Testis (tissue), 3 donors: ENCODE data around the gene CTU1. TPM values are rescaled to one million over a fixed set of nuclear protein-coding genes. Genes with fewer than 3 reads are reported as not detected.

ENCODE experiments used
- DNase-seq: peaks from one replicate; pipeline ENCODE4 v3.0.0-alpha.2; 2019
- H3K27ac ChIP-seq, 2 donors: fragments of 200-600 bp; sonication (generic); one replicate each; pipeline ENCODE4 v1.5.1; 2019
- H3K27me3 ChIP-seq: fragments of 200-600 bp; sonication (generic); one replicate; pipeline ENCODE4 v1.5.1; 2019
- H3K36me3 ChIP-seq: fragments of 200-600 bp; sonication (generic); one replicate; pipeline ENCODE4 v1.5.1; 2017; ENCODE audit warnings: low read depth; ENCODE audit errors: missing control alignments
- H3K4me1 ChIP-seq: fragments of 200-600 bp; sonication (generic); one replicate; pipeline ENCODE4 v1.5.1; 2019
- H3K4me3 ChIP-seq, 2 donors: fragments of 200-600 bp; sonication (generic); one replicate each; pipeline ENCODE4 v1.5.1; 2017 to 2019
- H3K9me3 ChIP-seq: fragments of 200-600 bp; sonication (generic); one replicate; pipeline ENCODE4 v1.5.1; 2017
- CTCF ChIP-seq, 3 experiments: fragments of 450-650 bp in 2 of 3; fragments of 200-600 bp in 1 of 3; sonication (generic) in 1 of 3; IDR thresholded peaks; one replicate each; pipeline ENCODE4 v1.5.1; 2016 to 2019; ENCODE audit warnings: antibody characterized with exemption in 3 of 3, mild to moderate bottlenecking in 2 of 3, moderate library complexity in 1 of 3
- POLR2A ChIP-seq: fragments of 450-650 bp; IDR thresholded peaks from one replicate; pipeline ENCODE4 v1.6.1; 2017; ENCODE audit warnings: antibody characterized with exemption, mild to moderate bottlenecking, moderate library complexity
- WGBS, 2 donors: methylation state at CpG; one replicate each; pipeline ENCODE4 v1.1.5; 2018; 5-methylcytosine and 5-hydroxymethylcytosine counted together
- intact Hi-C: fragments of 100-400 bp; cut with DNase I; formaldehyde crosslinking; loops from one replicate; pipeline ENCODE4 v1.15.1; 2023; ENCODE audit warnings: low total_unique reads
- polyA plus RNA-seq: library from polyadenylated mRNA; stranded (reverse); fragments of 350-450 nt; fragmentation: Illumina TruSeq; extraction: RNeasy Lipid Tissue Mini Kit (QIAGEN cat#74804); gene quantifications from one replicate; pipeline ENCODE4 v1.2.3, GENCODE V29; 2014; ENCODE audit warnings: low read depth, low replicate concordance; ENCODE audit not compliant: insufficient read depth
- total RNA-seq, 2 donors: library from RNA; depleted of rRNA; stranded (reverse); fragments of >200 nt; gene quantifications; one replicate each; pipeline ENCODE4 v1.2.3, GENCODE V29; 2016

CTU1 gene
- total and polyA plus RNA-seq, 3 donors from 2014 or later = 2.0 to 23.5 (median 17.6) TPM

- intact Hi-C loops = loop anchor here (10.0 kb wide), 1 partner anchor 65 kb away; the partner anchor contains the start of gene KLK11
- H3K4me3 ChIP-seq = no peak overlapping the region
- H3K36me3 ChIP-seq = no peaks in the 10 kb centered on the region
- TF ChIP-seq CTCF (IDR thresholded peaks at IDR 0.05) = no peak
- TF ChIP-seq POLR2A = no peak
- no peaks in the 10 kb centered on the region for H3K27me3 ChIP-seq
- no peak overlapping the region for H3K27ac ChIP-seq
- 93 to 95% methylated on average over 17 of the region's 17 CpGs for WGBS, 2 donors
- no peaks in the 10 kb centered on the region for H3K9me3 ChIP-seq
- DNase-seq = no peak
- H3K4me1 ChIP-seq = no peaks in the 10 kb centered on the region
Measured at GRCh38 chr19:51089786-51090185, 18.4 kb downstream of the CTU1 start.

DNA sequence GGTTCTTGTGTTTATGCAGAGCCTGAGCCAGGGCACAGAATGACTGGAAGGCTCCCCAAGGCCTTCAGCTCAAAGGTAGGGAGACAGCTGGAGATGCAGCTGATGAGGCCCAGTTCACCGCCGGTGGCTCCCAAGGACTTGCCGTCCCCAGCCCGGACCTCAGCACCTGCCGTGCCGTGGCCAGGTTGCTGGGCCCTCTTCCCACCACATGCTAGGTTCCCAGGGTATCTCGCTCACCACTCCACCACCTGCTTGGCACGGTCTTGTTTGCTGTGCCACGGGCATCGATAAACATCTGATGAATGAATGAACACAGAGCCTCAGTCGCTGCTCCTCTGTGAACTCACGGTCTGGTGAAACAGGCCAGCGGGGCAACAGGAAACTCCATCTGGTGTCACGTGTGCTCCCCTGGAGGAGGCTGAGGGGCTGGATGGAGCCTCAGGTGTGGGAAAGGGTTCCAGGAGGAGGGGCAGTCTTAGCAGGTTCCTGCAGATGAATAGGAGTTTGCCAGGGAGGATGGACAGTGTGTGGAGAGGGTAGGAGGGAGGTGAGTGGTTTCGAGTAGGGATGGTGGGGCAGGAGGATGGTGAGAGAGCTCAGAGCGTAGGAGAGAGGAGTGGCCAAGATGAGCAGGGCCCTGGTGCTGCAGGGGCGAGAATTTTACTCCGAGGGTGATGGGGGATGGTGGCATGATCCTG is 21.9 kb downstream of the CTU1 start:
- Histone ChIP-seq H3K9me3 (no peaks in the 10 kb centered on the region), H3K27ac (no peak overlapping the region), H3K4me3 (no peak overlapping the region), H3K36me3 (no peaks in the 10 kb centered on the region), H3K4me1 (no peaks in the 10 kb centered on the region), H3K27me3 (no peaks in the 10 kb centered on the region)
- TF ChIP-seq CTCF (IDR thresholded peaks at IDR 0.05) (no peak), POLR2A (no peak)
- WGBS, 2 donors = 85 to 95% methylated on average over 18 of the region's 18 CpGs
- DNase-seq = no peak
- intact Hi-C loops = loop anchor here (10.0 kb wide), 1 partner anchor 62 kb away; the partner anchor contains the start of gene KLK11

- Histone ChIP-seq H3K27ac (no peak overlapping the region), H3K4me3 (no peak overlapping the region), H3K36me3 (no peaks in the 10 kb centered on the region), H3K27me3 (no peaks in the 10 kb centered on the region), H3K9me3 (no peaks in the 10 kb centered on the region), H3K4me1 (no peaks in the 10 kb centered on the region)
- TF ChIP-seq POLR2A = no peak
- TF ChIP-seq CTCF (IDR thresholded peaks at IDR 0.05) = no peak
- 90 to 92% methylated on average over 7 of the region's 7 CpGs for WGBS, 2 donors
- intact Hi-C loops = loop anchor here (10.0 kb wide), 1 partner anchor 60 kb away; the partner anchor contains the start of gene KLK11
- peak; percentile 11 for DNase-seq
Measured at GRCh38 chr19:51084505-51084904, 23.7 kb downstream of the CTU1 start.

GRCh38 chr19:51083783-51084182 is 24.4 kb downstream of the CTU1 start:
- no peak for TF ChIP-seq POLR2A
- TF ChIP-seq CTCF (IDR thresholded peaks at IDR 0.05) = no peak
- Histone ChIP-seq H3K27ac (no peak overlapping the region), H3K36me3 (no peaks in the 10 kb centered on the region), H3K4me1 (no peaks in the 10 kb centered on the region), H3K9me3 (no peaks in the 10 kb centered on the region), H3K4me3 (no peak overlapping the region), H3K27me3 (no peaks in the 10 kb centered on the region)
- DNase-seq = no peak
- intact Hi-C loops = loop anchor here (10.0 kb wide), 1 partner anchor 59 kb away; the partner anchor contains the start of gene KLK11
- WGBS, 2 donors = 85 to 92% methylated on average over 14 of the region's 14 CpGs

DNA sequence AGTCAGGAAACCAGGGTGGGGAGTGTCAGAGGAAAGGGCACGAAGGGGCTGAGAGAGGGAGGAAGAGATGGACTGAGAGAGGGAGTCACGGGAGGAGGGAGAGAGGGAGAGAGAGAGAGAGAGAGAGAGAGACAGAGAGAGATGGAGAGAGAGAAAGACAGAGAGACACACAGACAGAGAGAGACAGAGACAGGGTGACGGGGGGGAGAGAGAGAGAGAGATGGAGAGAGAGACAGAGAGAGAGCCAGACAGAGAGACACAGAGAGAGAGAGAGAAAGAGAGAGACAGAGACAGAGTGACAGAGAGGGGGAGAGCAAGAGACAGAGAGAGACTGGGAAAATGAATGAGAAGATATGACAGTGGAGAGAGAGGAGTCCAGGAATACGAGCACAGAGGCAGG is 25.0 kb downstream of the CTU1 start:
- TF ChIP-seq POLR2A (no peak), CTCF (IDR thresholded peaks at IDR 0.05) (no peak)
- 57 to 66% methylated on average over 4 of the region's 4 CpGs for WGBS, 2 donors
- intact Hi-C loops = loop anchor here (10.0 kb wide), 1 partner anchor 58 kb away; the partner anchor contains the start of gene KLK11
- Histone ChIP-seq H3K9me3 (no peaks in the 10 kb centered on the region), H3K4me1 (no peaks in the 10 kb centered on the region), H3K27ac (no peak overlapping the region), H3K36me3 (no peaks in the 10 kb centered on the region), H3K4me3 (no peak overlapping the region), H3K27me3 (no peaks in the 10 kb centered on the region)
- no peak for DNase-seq
